Stimulated activated CD8-positive, alpha-beta memory T cell treated with anti-CD3 and anti-CD28 coated beads, Interleukin-15, amount 100 ng/mL, for 4 hours (primary cell): ENCODE results near the gene TIMM29.
"Not testable (repeated sequence)": the region's sequence is repeated elsewhere in the genome, so short reads cannot be mapped to it uniquely, and the experiment has no call there.

ENCODE experiments used
- DNase-seq, 2 donors: peaks; one replicate each; pipeline ENCODE4 v3.0.0-alpha.2; 2020; ENCODE audit warnings: low read depth in 2 of 2

Gene TIMM29

GRCh38 chr19:10912619-10913018 lies 16.0 kb upstream of the TIMM29 start:
- DNase-seq: no peak

GRCh38 chr19:10913716-10914340 lies 14.8 kb upstream of the TIMM29 start:
- DNase-seq: no peak

GRCh38 chr19:10915130-10916091 lies 13.2 kb upstream of the TIMM29 start:
- no peak for DNase-seq

- no peak for DNase-seq
Observed at GRCh38 chr19:10916602-10917001, 12.0 kb upstream of the TIMM29 start.

DNA sequence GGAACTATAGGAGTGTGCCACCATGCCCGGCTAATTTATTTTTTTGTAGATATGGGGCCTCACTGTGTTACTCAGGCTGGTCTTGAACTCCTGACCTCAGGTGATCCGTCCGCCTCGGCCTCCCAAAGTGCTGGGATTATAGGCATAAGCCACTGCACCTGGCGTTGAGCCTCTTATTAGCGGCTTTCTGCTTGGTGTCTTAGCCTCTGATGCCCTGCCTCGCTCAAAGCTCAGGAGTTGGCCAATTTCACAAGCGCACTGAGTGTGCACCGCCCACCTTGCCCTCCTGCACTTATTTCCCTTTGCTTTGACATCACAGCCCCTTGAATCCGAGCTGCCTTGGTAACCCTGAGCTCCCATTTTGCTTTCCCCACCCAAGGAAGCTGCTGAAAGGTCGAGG lies 10.3 kb upstream of the TIMM29 start:
- DNase-seq: no peak

DNA sequence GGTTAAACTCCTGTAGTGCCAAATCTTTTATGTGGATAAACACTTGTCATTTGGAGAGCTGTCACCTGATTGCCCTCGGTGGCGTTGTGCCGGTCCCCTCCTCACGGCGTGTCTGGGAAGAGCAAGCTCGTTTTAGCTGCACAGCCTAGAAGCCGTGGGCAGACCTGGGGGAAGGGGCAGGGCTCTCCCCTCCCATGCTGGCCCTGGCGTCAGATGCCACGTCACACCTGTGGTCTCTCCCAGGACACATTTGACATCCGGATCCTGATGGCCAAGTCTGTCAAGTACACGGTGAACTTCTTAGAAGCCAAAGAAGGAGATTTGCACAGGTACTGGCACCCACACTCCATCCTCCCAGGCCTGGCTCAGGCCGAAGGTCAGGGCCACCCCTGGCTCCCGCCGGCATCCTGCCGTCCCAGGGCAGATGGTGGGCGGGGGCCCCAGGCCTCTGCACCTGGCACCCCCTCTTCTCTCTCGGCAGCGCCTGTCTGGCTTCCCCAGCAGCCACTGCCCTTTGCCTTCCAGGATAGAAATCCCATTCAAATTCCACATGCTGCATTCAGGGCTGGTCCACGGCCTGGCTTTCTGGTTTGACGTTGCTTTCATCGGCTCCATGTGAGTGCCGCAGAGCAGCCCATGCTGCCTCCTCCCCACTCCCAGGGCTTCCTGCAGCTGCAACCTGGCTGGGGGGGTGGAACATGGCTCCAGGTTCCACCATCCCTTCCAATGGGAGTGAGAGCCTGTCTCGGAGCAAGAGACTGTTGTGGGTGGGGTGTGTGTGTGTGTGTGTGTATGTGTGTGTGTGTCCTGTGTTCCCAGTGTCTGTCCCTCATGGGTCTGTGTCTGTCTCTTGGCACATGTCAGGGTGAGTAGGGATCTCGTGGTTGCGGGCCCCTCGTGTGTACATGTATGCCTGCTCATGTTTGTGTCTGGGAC lies 9.0 kb upstream of the TIMM29 start:
- DNase-seq: no peak

DNA sequence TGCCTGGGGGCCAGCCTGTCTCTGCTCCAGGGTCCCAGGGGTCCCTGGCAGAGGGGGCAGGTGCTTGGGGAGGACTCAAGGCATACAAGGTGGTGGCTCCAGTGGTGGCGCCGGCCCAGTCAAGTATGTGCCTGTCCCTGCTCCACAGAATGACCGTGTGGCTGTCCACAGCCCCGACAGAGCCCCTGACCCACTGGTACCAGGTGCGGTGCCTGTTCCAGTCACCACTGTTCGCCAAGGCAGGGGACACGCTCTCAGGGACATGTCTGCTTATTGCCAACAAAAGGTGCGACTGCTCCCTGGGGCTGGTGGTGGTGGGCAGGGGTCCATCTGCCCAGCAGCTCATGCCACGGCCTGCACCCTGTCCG lies 8.3 kb upstream of the TIMM29 start:
- no peak for DNase-seq

GRCh38 chr19:10920781-10921180 lies 7.8 kb upstream of the TIMM29 start:
- no peak for DNase-seq

- DNase-seq: no peak
Observed at GRCh38 chr19:10921199-10921909, 7.3 kb upstream of the TIMM29 start.

DNA sequence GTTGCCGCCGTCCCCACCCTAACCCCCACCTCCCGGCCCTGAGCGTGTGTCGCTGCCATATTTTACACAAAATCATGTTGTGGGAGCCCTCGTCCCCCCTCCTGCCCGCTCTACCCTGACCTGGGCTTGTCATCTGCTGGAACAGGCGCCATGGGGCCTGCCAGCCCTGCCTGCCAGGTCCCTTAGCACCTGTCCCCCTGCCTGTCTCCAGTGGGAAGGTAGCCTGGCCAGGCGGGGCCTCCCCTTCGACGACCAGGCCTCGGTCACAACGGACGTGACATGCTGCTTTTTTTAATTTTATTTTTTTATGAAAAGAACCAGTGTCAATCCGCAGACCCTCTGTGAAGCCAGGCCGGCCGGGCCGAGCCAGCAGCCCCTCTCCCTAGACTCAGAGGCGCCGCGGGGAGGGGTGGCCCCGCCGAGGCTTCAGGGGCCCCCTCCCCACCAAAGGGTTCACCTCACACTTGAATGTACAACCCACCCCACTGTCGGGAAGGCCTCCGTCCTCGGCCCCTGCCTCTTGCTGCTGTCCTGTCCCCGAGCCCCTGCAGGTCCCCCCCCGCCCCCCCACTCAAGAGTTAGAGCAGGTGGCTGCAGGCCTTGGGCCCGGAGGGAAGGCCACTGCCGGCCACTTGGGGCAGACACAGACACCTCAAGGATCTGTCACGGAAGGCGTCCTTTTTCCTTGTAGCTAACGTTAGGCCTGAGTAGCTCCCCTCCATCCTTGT lies 6.5 kb upstream of the TIMM29 start:
- no peak for DNase-seq

DNA sequence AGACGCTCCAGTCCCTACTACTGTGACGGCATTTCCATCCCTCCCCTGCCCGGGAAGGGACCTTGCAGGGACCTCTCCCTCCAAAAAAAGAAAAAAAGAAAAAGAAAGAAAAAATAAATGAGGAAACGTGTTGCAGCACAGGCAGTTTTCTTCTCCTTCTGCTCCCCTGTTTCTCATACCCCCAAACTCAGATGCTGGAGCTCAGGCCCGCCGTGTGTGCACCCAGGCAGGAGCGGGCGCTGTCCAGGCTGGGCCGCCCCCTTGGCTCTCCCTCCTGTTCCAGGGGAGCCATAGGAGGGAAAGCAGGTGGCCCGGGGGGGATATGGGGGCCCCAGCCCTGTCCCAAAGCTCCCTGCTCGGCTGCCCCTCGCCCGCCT lies 6.0 kb upstream of the TIMM29 start:
- no peak for DNase-seq

GRCh38 chr19:10923260-10924112 lies 5.1 kb upstream of the TIMM29 start:
- no peak for DNase-seq

- no peak for DNase-seq
Observed at GRCh38 chr19:10924597-10924996, 4.0 kb upstream of the TIMM29 start.

GRCh38 chr19:10927730-10928562 lies 665 bp upstream of the TIMM29 start:
- DNase-seq: no peak

DNA sequence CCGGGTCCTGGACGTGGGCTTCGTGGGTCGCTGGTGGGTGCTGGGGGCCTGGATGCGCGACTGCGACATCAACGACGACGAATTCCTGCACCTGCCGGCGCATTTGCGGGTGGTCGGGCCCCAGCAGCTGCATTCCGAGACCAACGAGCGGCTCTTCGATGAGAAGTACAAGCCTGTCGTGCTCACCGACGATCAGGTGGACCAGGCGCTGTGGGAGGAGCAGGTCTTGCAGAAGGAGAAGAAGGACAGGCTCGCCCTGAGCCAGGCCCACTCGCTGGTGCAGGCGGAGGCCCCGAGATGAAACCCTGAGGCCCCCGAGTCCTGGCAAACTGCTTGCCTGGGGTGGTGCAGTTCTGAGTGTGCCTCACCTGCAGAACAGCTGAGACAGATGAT lies 787 bp downstream of the TIMM29 start:
- DNase-seq: no peak

DNA sequence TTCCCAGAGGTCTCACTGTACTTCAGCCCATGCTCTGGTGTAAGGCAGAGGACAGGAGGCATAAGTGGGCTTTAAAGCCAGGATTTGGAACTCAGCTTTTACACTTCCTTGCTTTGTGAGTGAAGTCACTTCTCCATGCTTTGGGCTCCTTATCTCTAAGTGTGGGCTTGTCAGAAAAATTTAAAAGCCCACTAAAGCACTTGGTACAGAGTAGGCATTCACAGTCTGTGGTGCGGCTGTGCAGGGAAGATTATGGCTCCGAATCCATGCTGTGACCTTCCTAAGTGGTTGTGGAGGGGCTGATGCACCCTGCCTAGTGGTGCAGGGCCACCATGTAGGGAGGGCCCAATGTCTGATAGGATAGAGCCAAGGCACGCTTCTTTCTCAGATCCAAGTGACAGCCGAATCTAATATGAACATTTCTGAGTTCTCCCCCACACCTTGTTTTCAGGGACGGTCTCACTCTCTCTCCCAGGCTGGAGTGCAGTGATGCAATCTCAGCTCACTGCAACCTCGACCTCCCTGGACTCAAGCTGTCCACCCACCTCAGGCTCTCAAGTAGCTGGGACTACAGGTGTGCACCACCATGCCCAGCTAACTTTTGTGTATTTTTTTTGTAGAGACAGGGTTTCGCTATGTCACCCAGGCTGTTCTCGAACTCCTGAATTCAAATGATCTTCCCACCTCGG lies 6.9 kb downstream of the TIMM29 start:
- DNase-seq: no peak

DNA sequence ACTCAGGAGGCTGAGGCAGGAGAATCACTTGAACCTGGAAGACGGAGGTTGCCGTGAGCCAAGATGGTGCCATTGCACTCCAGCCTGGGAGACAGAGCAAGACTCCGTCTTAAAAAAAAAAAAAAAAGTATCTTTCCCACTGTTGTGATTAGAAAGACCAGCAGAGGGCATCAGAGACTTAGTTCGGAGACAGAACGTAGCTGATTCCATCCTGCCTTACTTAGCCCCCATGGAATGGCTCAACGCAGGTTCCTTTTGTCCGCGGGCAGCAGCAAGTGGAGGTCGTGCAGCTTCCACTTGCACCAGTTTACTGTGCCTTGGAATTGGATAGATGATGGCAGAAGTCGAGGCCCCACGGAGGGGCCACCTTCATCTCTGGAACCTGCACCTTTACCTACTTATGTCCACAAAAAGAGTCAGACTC lies 8.1 kb downstream of the TIMM29 start:
- no peak for DNase-seq

DNA sequence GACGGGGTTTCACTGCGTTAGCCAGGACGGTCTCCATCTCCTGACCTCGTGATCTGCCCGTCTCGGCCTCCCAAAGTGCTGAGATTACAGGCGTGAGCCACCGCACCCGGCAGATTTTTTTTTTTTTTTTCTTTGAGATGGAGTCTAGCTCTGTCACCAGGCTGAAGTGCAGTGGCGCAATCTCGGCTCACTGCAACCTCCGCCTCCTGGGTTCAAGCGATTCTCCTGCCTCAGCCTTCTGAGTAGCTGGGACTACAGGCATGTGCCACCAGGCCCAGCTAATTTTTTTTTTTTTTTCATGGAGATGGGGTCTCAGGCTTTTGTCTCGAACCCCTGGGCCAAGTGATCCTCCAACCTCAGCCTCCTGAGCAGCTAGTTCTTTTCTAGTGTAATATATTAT lies 13.0 kb downstream of the TIMM29 start:
- not testable (repeated sequence) for DNase-seq
